Measurements from ENCODE around the gene PDGFC. TPM values are rescaled to one million over a fixed set of nuclear protein-coding genes. Genes with fewer than 3 reads are reported as not detected.

The PDGFC gene
- total RNA-seq, 1 experiment from 2014 or later, result 5.3 TPM

DNA sequence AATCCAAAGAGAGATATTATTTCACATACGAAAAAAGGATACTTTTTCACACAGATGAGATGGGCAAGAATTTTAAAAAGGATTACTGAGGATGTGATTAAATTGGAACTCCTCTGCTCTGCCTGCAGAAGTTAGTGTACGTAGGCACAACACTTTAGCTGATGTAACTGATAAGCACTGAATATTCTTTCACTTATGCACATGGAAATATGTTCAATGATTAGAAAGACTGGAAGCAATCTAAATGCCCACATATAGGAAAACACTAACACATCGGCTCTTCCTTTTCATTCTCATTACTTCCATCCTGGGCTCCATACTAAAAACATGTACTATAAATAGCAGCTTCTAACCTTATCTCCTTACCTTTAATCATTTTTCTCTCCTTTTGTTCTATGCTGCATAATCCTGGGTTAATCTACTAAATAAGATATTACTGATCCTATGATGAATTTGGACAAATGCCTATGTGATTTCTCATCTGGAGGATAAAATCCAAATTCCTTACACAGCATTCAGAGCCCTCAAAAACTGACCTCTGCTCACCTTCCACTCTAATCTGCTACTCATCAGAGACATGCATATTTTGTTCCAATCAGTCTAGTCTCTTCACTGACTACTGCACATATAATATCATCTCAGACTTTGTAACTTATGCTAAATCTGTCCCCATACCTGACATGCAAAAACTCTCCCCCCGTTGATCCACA is 197.8 kb downstream of the PDGFC start:
- CTCF ChIA-PET, result no interaction called here
- ATAC-seq, result no peak
- Mint-ChIP-seq H3K9me3 (no peaks in the 10 kb centered on the region), H3K27ac (no peak overlapping the region), H3K4me3 (no peak overlapping the region), H3K27me3 (ENCODE audit: low read depth) (no peaks in the 10 kb centered on the region), H3K4me1 (peaks cover 40% of the 10 kb centered on the region), H3K36me3 (no peaks in the 10 kb centered on the region)
- no peak for TF ChIP-seq FOXK1 (CRISPR knock-in tag; IDR thresholded peaks at IDR 0.05)
- TF ChIP-seq ZNF396 (CRISPR knock-in tag; IDR thresholded peaks at IDR 0.05; ENCODE audit: borderline replicate concordance), result no peak
- TF ChIP-seq GABPB1 (CRISPR knock-in tag; IDR thresholded peaks at IDR 0.05), result no peak
- TF ChIP-seq GRHL2 (CRISPR knock-in tag; IDR thresholded peaks at IDR 0.05; ENCODE audit: insufficient replicate concordance, severe bottlenecking), result no peak
- no peak for TF ChIP-seq TCF7 (CRISPR knock-in tag; IDR thresholded peaks at IDR 0.05; ENCODE audit: low read depth)
- no peak for TF ChIP-seq CREM (CRISPR knock-in tag; IDR thresholded peaks at IDR 0.05)
- no peak for TF ChIP-seq CBFB (CRISPR knock-in tag; IDR thresholded peaks at IDR 0.05; ENCODE audit: low read depth)
- TF ChIP-seq EMX1 (CRISPR knock-in tag; IDR thresholded peaks at IDR 0.05), result no peak
- TF ChIP-seq NR3C1 (CRISPR knock-in tag; conservative IDR thresholded peaks at IDR 0.05; ENCODE audit: low read depth), result no peak
- no peak for DNase-seq (ENCODE audit: low spot score)
- POLR2A ChIA-PET, result no interaction called here

DNA sequence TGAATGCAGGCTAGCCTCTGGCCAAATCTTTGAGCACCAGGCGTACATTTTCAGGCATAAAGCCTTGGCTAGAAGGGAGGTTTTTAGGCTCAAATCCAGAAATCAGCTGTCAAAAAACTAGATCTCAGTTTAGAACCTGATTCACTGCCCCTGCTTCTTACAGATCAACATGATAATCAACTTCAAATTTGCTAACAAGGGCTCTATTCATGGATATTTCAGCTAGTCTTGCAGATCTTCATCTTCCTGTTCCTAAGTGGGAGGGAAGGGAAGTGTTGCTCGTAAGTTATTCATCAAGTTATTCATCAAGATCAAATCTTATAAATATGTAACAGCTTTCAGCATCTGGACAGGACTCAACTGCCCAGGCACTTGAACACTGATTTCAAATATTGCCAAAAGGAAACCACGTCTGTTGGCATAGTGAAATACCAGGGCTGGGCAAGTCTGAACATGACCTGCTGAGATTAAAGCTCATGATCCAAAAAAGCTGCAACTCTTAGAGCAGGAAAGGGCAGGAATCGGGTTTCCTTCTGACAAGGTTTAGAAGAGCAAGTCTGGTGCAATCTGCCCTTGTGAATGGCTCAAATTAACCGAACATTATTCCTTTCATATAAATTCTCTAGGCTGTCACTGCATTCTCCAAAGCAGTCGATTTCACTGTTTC is 200.3 kb downstream of the PDGFC start:
- TF ChIP-seq TP53 (CRISPR knock-in tag; IDR thresholded peaks at IDR 0.05) (0 out of 2 replicates have a peak, but pooled peaks have one; percentile 28), ZBTB43 (CRISPR knock-in tag; IDR thresholded peaks at IDR 0.05) (no peak), ZNF671 (CRISPR knock-in tag; IDR thresholded peaks at IDR 0.05) (no peak), ZNF423 (CRISPR knock-in tag; IDR thresholded peaks at IDR 0.05) (no peak)
- Mint-ChIP-seq H3K36me3 (no peaks in the 10 kb centered on the region), H3K27ac (peak overlapping the region; percentile 89), H3K4me3 (no peak overlapping the region; the same call in 1 of the 2 replicates), H3K4me1 (peaks cover 40% of the 10 kb centered on the region), H3K9me3 (no peaks in the 10 kb centered on the region), H3K27me3 (ENCODE audit: low read depth) (no peaks in the 10 kb centered on the region)
- DNase-seq (ENCODE audit: low spot score) (no peak), ATAC-seq (peak; percentile 88)
- ChIA-PET POLR2A (no interaction called here), CTCF (interaction anchor here (1.6 kb wide), 1 partner anchor 274 kb away, joined by 4 read pairs; no protein-coding TSS in a partner anchor)

GRCh38 chr4:156770140-156770539 is 201.5 kb downstream of the PDGFC start:
- peak overlapping the region; percentile 68; the same call in 1 of the 2 replicates for H3K27ac Mint-ChIP-seq
- POLR2A ChIA-PET, result no interaction called here

DNA sequence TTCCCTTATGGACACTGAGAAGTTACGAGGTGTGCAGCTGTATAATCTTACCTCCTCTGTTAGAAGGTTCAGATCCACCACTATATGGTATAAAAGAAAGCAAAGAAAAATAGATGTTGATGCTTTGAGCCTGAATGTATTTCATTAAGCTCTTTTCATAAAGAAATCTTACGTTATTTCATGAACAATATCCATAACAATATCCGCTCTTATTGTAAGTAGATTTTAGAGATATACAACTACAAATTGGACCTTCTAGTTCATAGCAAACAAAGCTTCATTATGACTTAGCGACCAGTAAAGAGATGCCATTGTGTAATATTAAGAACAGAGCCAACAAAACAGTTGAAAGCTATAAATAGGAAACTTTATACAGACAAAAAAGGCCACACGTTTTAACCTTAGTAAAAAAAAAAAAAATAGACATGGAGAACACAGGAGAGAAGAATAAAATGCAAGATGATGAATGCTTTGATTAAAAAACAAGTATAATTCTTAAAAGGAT is 203.6 kb downstream of the PDGFC start:
- ChIA-PET CTCF (no interaction called here), POLR2A (no interaction called here)
- DNase-seq (ENCODE audit: low spot score) (no peak), ATAC-seq (no peak)
- no peak overlapping the region for H3K4me3 Mint-ChIP-seq
- no peak for TF ChIP-seq ZNF671 (CRISPR knock-in tag; IDR thresholded peaks at IDR 0.05)
- no peak for TF ChIP-seq HMGA2 (CRISPR knock-in tag; IDR thresholded peaks at IDR 0.05)
- TF ChIP-seq ETV6 (CRISPR knock-in tag; IDR thresholded peaks at IDR 0.05), result no peak
- TF ChIP-seq ZNF423 (CRISPR knock-in tag; IDR thresholded peaks at IDR 0.05), result no peak
- TF ChIP-seq ELF4 (CRISPR knock-in tag; IDR thresholded peaks at IDR 0.05; ENCODE audit: low read depth), result no peak
- TF ChIP-seq KAT7 (CRISPR knock-in tag; IDR thresholded peaks at IDR 0.05; ENCODE audit: borderline replicate concordance), result no peak
- TF ChIP-seq RORB (CRISPR knock-in tag; IDR thresholded peaks at IDR 0.05), result no peak
- TF ChIP-seq JUN (CRISPR knock-in tag; IDR thresholded peaks at IDR 0.05), result no peak
- no peak for TF ChIP-seq GRHL2 (CRISPR knock-in tag; IDR thresholded peaks at IDR 0.05; ENCODE audit: insufficient replicate concordance, severe bottlenecking)
- TF ChIP-seq IRF2 (CRISPR knock-in tag; IDR thresholded peaks at IDR 0.05; ENCODE audit: borderline replicate concordance, low read depth), result no peak
- TF ChIP-seq, protein P1, sequence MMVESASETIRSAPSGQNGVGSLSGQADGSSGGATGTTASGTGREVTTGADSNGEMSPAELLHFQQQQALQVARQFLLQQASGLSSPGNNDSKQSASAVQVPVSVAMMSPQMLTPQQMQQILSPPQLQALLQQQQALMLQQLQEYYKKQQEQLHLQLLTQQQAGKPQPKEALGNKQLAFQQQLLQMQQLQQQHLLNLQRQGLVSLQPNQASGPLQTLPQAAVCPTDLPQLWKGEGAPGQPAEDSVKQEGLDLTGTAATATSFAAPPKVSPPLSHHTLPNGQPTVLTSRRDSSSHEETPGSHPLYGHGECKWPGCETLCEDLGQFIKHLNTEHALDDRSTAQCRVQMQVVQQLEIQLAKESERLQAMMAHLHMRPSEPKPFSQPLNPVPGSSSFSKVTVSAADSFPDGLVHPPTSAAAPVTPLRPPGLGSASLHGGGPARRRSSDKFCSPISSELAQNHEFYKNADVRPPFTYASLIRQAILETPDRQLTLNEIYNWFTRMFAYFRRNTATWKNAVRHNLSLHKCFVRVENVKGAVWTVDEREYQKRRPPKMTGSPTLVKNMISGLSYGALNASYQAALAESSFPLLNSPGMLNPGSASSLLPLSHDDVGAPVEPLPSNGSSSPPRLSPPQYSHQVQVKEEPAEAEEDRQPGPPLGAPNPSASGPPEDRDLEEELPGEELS (CRISPR knock-in tag; IDR thresholded peaks at IDR 0.05), result no peak
- TF ChIP-seq NFYB (CRISPR knock-in tag; conservative IDR thresholded peaks at IDR 0.05; ENCODE audit: low read depth), result no peak
- TF ChIP-seq SP1 (CRISPR knock-in tag; conservative IDR thresholded peaks at IDR 0.05), result no peak
- H3K36me3 Mint-ChIP-seq, result no peaks in the 10 kb centered on the region
- no peaks in the 10 kb centered on the region for H3K27me3 Mint-ChIP-seq (ENCODE audit: low read depth)
- H3K27ac Mint-ChIP-seq, result no peak overlapping the region
- H3K9me3 Mint-ChIP-seq, result no peaks in the 10 kb centered on the region
- peaks cover 36% of the 10 kb centered on the region for H3K4me1 Mint-ChIP-seq

More at GRCh38 chr4:156770140-156770539, 201.5 kb downstream of the PDGFC start:
- Mint-ChIP-seq H3K4me3 (no peak overlapping the region), H3K27me3 (ENCODE audit: low read depth) (no peaks in the 10 kb centered on the region), H3K36me3 (no peaks in the 10 kb centered on the region), H3K4me1 (peaks cover 41% of the 10 kb centered on the region), H3K9me3 (no peaks in the 10 kb centered on the region)
- no peak for DNase-seq (ENCODE audit: low spot score)
- ATAC-seq, result no peak
- TF ChIP-seq, protein P2, sequence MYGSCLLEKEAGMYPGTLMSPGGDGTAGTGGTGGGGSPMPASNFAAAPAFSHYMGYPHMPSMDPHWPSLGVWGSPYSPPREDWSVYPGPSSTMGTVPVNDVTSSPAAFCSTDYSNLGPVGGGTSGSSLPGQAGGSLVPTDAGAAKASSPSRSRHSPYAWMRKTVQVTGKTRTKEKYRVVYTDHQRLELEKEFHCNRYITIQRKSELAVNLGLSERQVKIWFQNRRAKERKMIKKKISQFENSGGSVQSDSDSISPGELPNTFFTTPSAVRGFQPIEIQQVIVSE (CRISPR knock-in tag; IDR thresholded peaks at IDR 0.05; ENCODE audit: borderline replicate concordance), result no peak
- no peak for TF ChIP-seq NFE2L1 (CRISPR knock-in tag; IDR thresholded peaks at IDR 0.05)
- CTCF ChIA-PET, result interaction anchor here (1.4 to 1.6 kb wide), 2 partner anchors 199 to 275 kb away, joined by 4 to 5 read pairs; no protein-coding TSS in a partner anchor

Data from WTC11 (cell line).